IMR-90 (cell line): ENCODE measurements around the gene HIF1AN. TPM values are rescaled to one million over a fixed set of nuclear protein-coding genes. Genes with fewer than 3 reads are reported as not detected.

ENCODE experiments used
- ATAC-seq: fragments of 200-7000 bp; cut with Tn5 transposase; 2 replicates; pipeline ENCODE4 v1.9.1; 2020; ENCODE audit warnings: low read depth, mild to moderate bottlenecking, moderate library complexity
- BruUV-seq: library from RNA; stranded (reverse); fragments of 400-500 nt; replicated peaks from 2 replicates; lab custom pipeline; 2021; lab: Mats Ljungman, UMichigan
- CTCF ChIA-PET: fragments of 300-600 bp; formaldehyde crosslinking; extraction: SDS; loops from one replicate; lab custom pipeline; 2021; ENCODE audit warnings: antibody characterized with exemption; lab: Yijun Ruan, JAX
- POLR2A ChIA-PET: fragments of 300-600 bp; sonication (Branson Sonifier 250); formaldehyde crosslinking; loops from one replicate; lab custom pipeline; 2022; ENCODE audit warnings: antibody characterized with exemption; ENCODE audit not compliant: unreplicated experiment; lab: Charles Lee
- DNase-seq: peaks from one replicate; pipeline ENCODE4 v3.0.0; 2013
- H2AFZ ChIP-seq: replicated peaks from 2 replicates; pipeline ENCODE3; 2013; ENCODE audit warnings: low read length, mild to moderate bottlenecking; ENCODE audit not compliant: poor library complexity
- H2AK5ac ChIP-seq: 2 replicates; pipeline ENCODE4 v1.6.1; 2013; ENCODE audit warnings: low read depth, low read length, inconsistent platforms
- H2AK9ac ChIP-seq: replicated peaks from 2 replicates; pipeline ENCODE3; 2013; ENCODE audit warnings: mild to moderate bottlenecking, low read depth, low read length, moderate library complexity; ENCODE audit not compliant: poor library complexity
- H2BK120ac ChIP-seq: 2 replicates; pipeline ENCODE4 v1.6.1; 2013; ENCODE audit warnings: low read depth, low read length, inconsistent platforms
- H2BK15ac ChIP-seq: 3 replicates; pipeline ENCODE4 v1.6.1; 2013; ENCODE audit warnings: low read depth, low read length, inconsistent platforms
- H2BK20ac ChIP-seq: 2 replicates; pipeline ENCODE4 v1.6.1; 2013; ENCODE audit warnings: low read depth, mild to moderate bottlenecking, inconsistent platforms, low read length, moderate library complexity
- H2BK5ac ChIP-seq: 2 replicates; pipeline ENCODE4 v1.6.1; 2013; ENCODE audit warnings: mild to moderate bottlenecking, low read depth, low read length, inconsistent platforms; ENCODE audit not compliant: poor library complexity, severe bottlenecking
- H3K14ac ChIP-seq: replicated peaks from 2 replicates; pipeline ENCODE4 v1.6.1; 2013; ENCODE audit warnings: low read depth, low read length, inconsistent platforms
- H3K18ac ChIP-seq: 2 replicates; pipeline ENCODE4 v1.6.1; 2013; ENCODE audit warnings: low read depth, low read length, control low read depth
- H3K23ac ChIP-seq: 2 replicates; pipeline ENCODE4 v1.6.1; 2013; ENCODE audit warnings: low read depth, low read length, inconsistent platforms
- H3K27ac ChIP-seq: 2 replicates; pipeline ENCODE4 v1.5.1; 2013; ENCODE audit warnings: mild to moderate bottlenecking, control low read depth, low read length; ENCODE audit not compliant: insufficient read depth
- H3K27me3 ChIP-seq: 2 replicates; pipeline ENCODE4 v1.6.1; 2013; ENCODE audit warnings: low read length; ENCODE audit not compliant: control insufficient read depth, insufficient read depth
- H3K36me3 ChIP-seq: 2 replicates; pipeline ENCODE4 v1.6.1; 2013; ENCODE audit warnings: low read length, mixed read lengths; ENCODE audit not compliant: control insufficient read depth, insufficient read depth
- H3K4ac ChIP-seq: 2 replicates; pipeline ENCODE4 v1.6.1; 2013; ENCODE audit warnings: low read depth, low read length, inconsistent platforms
- H3K4me1 ChIP-seq: 2 replicates; pipeline ENCODE4 v1.6.1; 2013; ENCODE audit warnings: low read length, mixed read lengths; ENCODE audit not compliant: control insufficient read depth, insufficient read depth
- H3K4me2 ChIP-seq: 2 replicates; pipeline ENCODE4 v1.6.1; 2013; ENCODE audit warnings: low read depth, mild to moderate bottlenecking, control low read depth, low read length, moderate library complexity
- H3K4me3 ChIP-seq: 2 replicates; pipeline ENCODE4 v1.5.1; 2013; ENCODE audit warnings: low read depth, mild to moderate bottlenecking, control low read depth, low read length, moderate library complexity; ENCODE audit not compliant: insufficient read depth
- H3K56ac ChIP-seq: 2 replicates; pipeline ENCODE4 v1.6.1; 2013; ENCODE audit warnings: low read length, inconsistent platforms; ENCODE audit not compliant: insufficient read depth; ENCODE audit errors: extremely low read depth
- H3K79me1 ChIP-seq, 2 experiments: 2 replicates each; pipeline ENCODE4 v1.6.1; 2013; ENCODE audit warnings: low read length in 2 of 2, inconsistent platforms in 1 of 2, low read depth in 1 of 2
- H3K9ac ChIP-seq: 2 replicates; pipeline ENCODE4 v1.6.1; 2013; ENCODE audit warnings: low read depth, low read length, control low read depth
- H3K9me1 ChIP-seq: 2 replicates; pipeline ENCODE4 v1.6.1; 2013; ENCODE audit warnings: low read length, inconsistent platforms; ENCODE audit not compliant: insufficient read depth
- H3K9me3 ChIP-seq: 2 replicates; pipeline ENCODE4 v1.6.1; 2013; ENCODE audit warnings: low read length; ENCODE audit not compliant: control insufficient read depth, insufficient read depth
- H4K20me1 ChIP-seq: 2 replicates; pipeline ENCODE4 v1.6.1; 2013; ENCODE audit warnings: low read length, inconsistent platforms; ENCODE audit not compliant: insufficient read depth
- H4K5ac ChIP-seq: 2 replicates; pipeline ENCODE4 v1.6.1; 2013; ENCODE audit warnings: mild to moderate bottlenecking, low read depth, low read length, control low read depth
- H4K8ac ChIP-seq, 2 experiments: 2 replicates each; pipeline ENCODE4 v1.6.1; 2013; ENCODE audit warnings: low read depth in 2 of 2, low read length in 2 of 2, control low read depth in 1 of 2, inconsistent platforms in 1 of 2
- H4K91ac ChIP-seq: 2 replicates; pipeline ENCODE4 v1.6.1; 2013; ENCODE audit warnings: low read depth, low read length, inconsistent platforms; ENCODE audit not compliant: insufficient read depth
- CEBPB ChIP-seq: IDR thresholded peaks from 2 replicates; pipeline ENCODE4 v1.6.1; 2012; ENCODE audit warnings: low read depth, low read length, improper control_type of control experiment
- NFE2L2 ChIP-seq: fragments of 150-350 bp; IDR thresholded peaks from 2 replicates; pipeline ENCODE4 v1.6.1; 2016; ENCODE audit warnings: low read depth, mild to moderate bottlenecking, low read length
- dilution Hi-C: fragments of 300-500 bp; cut with HindIII; formaldehyde crosslinking; loops from one replicate; pipeline ENCODE4 v1.14.3; 2018; ENCODE audit warnings: low sequenced_read_pairs; ENCODE audit not compliant: unreplicated experiment
- in situ Hi-C: fragments of 300-500 bp; cut with MboI; formaldehyde crosslinking; loops from 3 replicates; pipeline ENCODE4 v1.14.3; 2019; ENCODE audit warnings: low sequenced_read_pairs, inconsistent platforms, mixed read lengths
- intact Hi-C: fragments of 100-400 bp; cut with micrococcal nuclease; formaldehyde crosslinking; loops from 2 replicates; pipeline ENCODE4 v1.10.0; 2022
- polyA plus RNA-seq, 3 experiments: library from polyadenylated mRNA; depleted of rRNA; stranded (reverse); fragments of >200 nt; gene quantifications; 2 replicates each; pipeline ENCODE4 v1.2.3, GENCODE V29; 2012; ENCODE audit warnings: low replicate concordance in 1 of 3
- total RNA-seq: library from RNA; depleted of rRNA; stranded (reverse); fragments of >200 nt; gene quantifications from 2 replicates; pipeline ENCODE4 v1.2.3, GENCODE V29; 2012
- TF ChIP-seq, protein P1 (sequence below): fragments of 150-350 bp; IDR thresholded peaks from 2 replicates; pipeline ENCODE4 v1.6.1; 2017; ENCODE audit warnings: mild to moderate bottlenecking, antibody characterized with exemption, low read length, low read depth

HIF1AN gene
- total and polyA plus RNA-seq, 2 of the 4 experiments (the other 2 are of a cell fraction): 10.2 to 10.3 TPM

DNA sequence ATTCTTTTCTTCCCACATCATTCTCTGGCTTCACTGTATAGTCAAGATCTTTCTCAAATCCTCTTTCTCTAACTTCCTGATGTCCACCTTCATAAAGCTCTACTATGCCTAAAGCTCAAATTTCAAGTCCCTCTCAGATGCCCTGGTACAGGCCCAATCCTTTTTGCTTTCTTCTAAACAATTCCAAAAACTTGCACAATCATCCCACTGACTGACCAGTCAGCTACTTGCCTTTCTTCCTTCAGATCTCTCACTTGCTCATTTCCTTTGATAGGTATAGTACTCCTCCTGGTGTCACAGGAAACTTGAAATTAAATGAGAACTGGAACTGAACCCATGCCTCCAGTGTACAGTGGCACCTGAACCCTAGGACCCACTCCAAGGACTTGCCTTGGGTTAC is 34.3 kb upstream of the HIF1AN start:
- ChIA-PET POLR2A (no interaction called here), CTCF (no interaction called here)
- H4K8ac ChIP-seq: no peak overlapping the region
- no peak overlapping the region for H3K14ac ChIP-seq
- in situ Hi-C loops: no loop called here
- H3K79me1 ChIP-seq: no peaks in the 10 kb centered on the region
- H3K27ac ChIP-seq: no peak overlapping the region
- no peak overlapping the region for H3K4me2 ChIP-seq
- no peak overlapping the region for H3K9ac ChIP-seq
- peak; percentile 69 for ATAC-seq
- H2BK20ac ChIP-seq: no peak overlapping the region
- no peak overlapping the region for H2AK9ac ChIP-seq
- no peak overlapping the region for H3K23ac ChIP-seq
- H3K4me3 ChIP-seq: no peak overlapping the region
- H3K4ac ChIP-seq: no peak overlapping the region
- no peak for TF ChIP-seq NFE2L2
- TF ChIP-seq CEBPB: peak; percentile 83
- TF ChIP-seq, protein P1, sequence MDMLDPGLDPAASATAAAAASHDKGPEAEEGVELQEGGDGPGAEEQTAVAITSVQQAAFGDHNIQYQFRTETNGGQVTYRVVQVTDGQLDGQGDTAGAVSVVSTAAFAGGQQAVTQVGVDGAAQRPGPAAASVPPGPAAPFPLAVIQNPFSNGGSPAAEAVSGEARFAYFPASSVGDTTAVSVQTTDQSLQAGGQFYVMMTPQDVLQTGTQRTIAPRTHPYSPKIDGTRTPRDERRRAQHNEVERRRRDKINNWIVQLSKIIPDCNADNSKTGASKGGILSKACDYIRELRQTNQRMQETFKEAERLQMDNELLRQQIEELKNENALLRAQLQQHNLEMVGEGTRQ: no peak
- H4K5ac ChIP-seq: no peak overlapping the region
- peaks cover 17% of the 10 kb centered on the region for H3K36me3 ChIP-seq
- H2BK120ac ChIP-seq: no peak overlapping the region
- no peak overlapping the region for H3K18ac ChIP-seq
- H3K27me3 ChIP-seq: no peaks in the 10 kb centered on the region
- intact Hi-C loops: loop anchor here (10.0 kb wide), 1 partner anchor 197 kb away; no protein-coding TSS in a partner anchor
- DNase-seq: peak; percentile 54
- no peak overlapping the region for H4K91ac ChIP-seq
- no peaks in the 10 kb centered on the region for H3K9me3 ChIP-seq
- H2BK15ac ChIP-seq: no peak overlapping the region
- dilution Hi-C loops: no loop called here
- no peak overlapping the region for H2AK5ac ChIP-seq
- peaks cover 1% of the 10 kb centered on the region; the same call in 1 of the 2 replicates for H3K4me1 ChIP-seq
- H2AFZ ChIP-seq: no peak overlapping the region
- H3K56ac ChIP-seq: no peak overlapping the region
- no peak overlapping the region for H2BK5ac ChIP-seq
- no peaks in the 10 kb centered on the region for H4K20me1 ChIP-seq
- H3K9me1 ChIP-seq: 0 out of 2 replicates have a peak, but pooled peaks cover 2% of the 10 kb centered on the region
- BruUV-seq: no TSS peak
